Tibial nerve (tissue), 4 donors: Measurements from ENCODE around the gene PCK2. TPM values are rescaled to one million over a fixed set of nuclear protein-coding genes. Genes with fewer than 3 reads are reported as not detected.

Experiments used
- DNase-seq, 2 donors: peaks; one replicate each; pipeline ENCODE4 v3.0.0-alpha.2; 2019; ENCODE audit warnings: low spot score in 2 of 2
- H3K27ac ChIP-seq, 4 donors: fragments of 200-600 bp; sonication (generic) in 3 of 4; one replicate each; pipeline ENCODE4 v1.5.1; 2017 to 2019; ENCODE audit warnings: mild to moderate bottlenecking in 1 of 4
- H3K27me3 ChIP-seq, 2 donors: fragments of 200-600 bp; sonication (generic) in 1 of 2; one replicate each; pipeline versions ENCODE4 v1.5.1 to v1.6.0; 2017 to 2019
- H3K36me3 ChIP-seq, 3 donors: fragments of 200-600 bp; sonication (generic); one replicate each; pipeline ENCODE4 v1.5.1; 2018 to 2019
- H3K4me1 ChIP-seq, 4 donors: fragments of 200-600 bp; sonication (generic) in 3 of 4; one replicate each; pipeline ENCODE4 v1.5.1; 2017 to 2019
- H3K4me3 ChIP-seq, 4 donors: fragments of 200-600 bp; sonication (generic) in 3 of 4; one replicate each; pipeline ENCODE4 v1.5.1; 2017 to 2019; ENCODE audit warnings: mild to moderate bottlenecking in 1 of 4, moderate library complexity in 1 of 4
- H3K9me3 ChIP-seq, 4 donors: fragments of 200-600 bp; sonication (generic) in 3 of 4; one replicate each; pipeline ENCODE4 v1.5.1; 2017 to 2019
- CTCF ChIP-seq, 5 experiments: fragments of 200-600 bp in 3 of 5; fragments of 450-650 bp in 2 of 5; sonication (generic) in 3 of 5; IDR thresholded peaks; one replicate each; pipeline ENCODE4 v1.5.1; 2016 to 2019; ENCODE audit warnings: antibody characterized with exemption in 5 of 5, mild to moderate bottlenecking in 3 of 5, moderate library complexity in 2 of 5
- EP300 ChIP-seq, 2 donors: sonication (generic); formaldehyde crosslinking; IDR thresholded peaks; one replicate each; pipeline ENCODE4 v1.6.1; 2017; ENCODE audit warnings: antibody characterized with exemption in 2 of 2, mild to moderate bottlenecking in 1 of 2
- POLR2A ChIP-seq, 2 donors: fragments of 450-650 bp; IDR thresholded peaks; one replicate each; pipeline ENCODE4 v1.6.1; 2017; ENCODE audit warnings: antibody characterized with exemption in 2 of 2, mild to moderate bottlenecking in 2 of 2, moderate library complexity in 2 of 2
- WGBS, 2 donors: methylation state at CpG; one replicate each; pipeline ENCODE4 v1.1.5; 2018; 5-methylcytosine and 5-hydroxymethylcytosine counted together
- total RNA-seq, 4 donors: library from RNA; depleted of rRNA; stranded (reverse); fragments of >200 nt; gene quantifications; one replicate each; pipeline ENCODE4 v1.1.0, GENCODE V29; 2016

Gene PCK2
- total RNA-seq, 4 donors from 2014 or later = 28.9 to 49.2 (median 34.3) TPM

DNA sequence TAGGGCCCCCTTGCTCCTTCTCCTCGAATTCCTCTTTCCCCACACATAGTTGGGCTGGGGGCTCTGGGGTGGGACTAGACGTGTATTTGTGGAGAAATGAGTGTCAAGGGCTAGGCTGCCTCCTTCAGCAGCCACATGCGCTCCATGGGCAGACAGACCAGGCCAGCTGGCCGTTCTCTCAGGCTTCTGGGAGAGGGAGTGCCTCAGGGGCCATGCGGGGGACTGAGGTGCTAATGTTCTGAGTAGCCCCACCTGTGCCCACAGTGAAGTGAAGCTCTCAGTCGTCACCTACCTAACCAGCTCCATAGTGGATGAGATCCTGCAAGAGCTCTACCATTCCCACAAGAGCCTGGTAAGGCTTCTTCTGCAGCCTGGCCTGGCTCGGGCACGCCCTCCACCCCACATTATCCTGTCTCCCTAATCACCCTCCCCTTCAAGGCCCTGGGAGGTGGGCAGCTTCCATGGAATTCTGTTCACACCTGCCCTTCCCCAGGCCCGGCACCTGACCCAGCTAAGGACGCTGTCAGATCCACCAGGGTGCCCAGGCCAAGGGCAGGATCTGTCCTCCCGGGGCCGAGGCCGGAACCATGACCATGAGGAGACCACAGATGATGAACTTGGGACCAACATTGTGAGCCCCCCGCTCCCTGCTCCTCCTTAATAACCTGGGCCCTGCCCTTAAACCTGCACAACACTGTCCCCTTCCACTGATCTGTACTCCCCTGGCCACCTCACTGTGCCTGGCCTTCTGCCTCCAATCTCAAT lies 31.7 kb upstream of the PCK2 start:
- no peaks in the 10 kb centered on the region for H3K9me3 ChIP-seq
- no peak overlapping the region for H3K4me3 ChIP-seq
- peak overlapping the region in 1 of 4 donors; percentile 19 for H3K27ac ChIP-seq
- no peaks in the 10 kb centered on the region for H3K36me3 ChIP-seq
- 83 to 95% methylated on average over 9 to 14 of the region's 14 CpGs for WGBS, 2 donors
- TF ChIP-seq EP300 (IDR thresholded peaks at IDR 0.05) (no peak), POLR2A (IDR thresholded peaks at IDR 0.05) (no peak), CTCF (IDR thresholded peaks at IDR 0.05) (no peak)
- no peaks in the 10 kb centered on the region for H3K27me3 ChIP-seq
- no peak for DNase-seq
- peaks cover 0 to 3% (median 0%) of the 10 kb centered on the region in 4 donors for H3K4me1 ChIP-seq

GRCh38 chr14:24063263-24063836 lies 30.8 kb upstream of the PCK2 start:
- Histone ChIP-seq H3K27ac (no peak overlapping the region), H3K4me1 (no peaks in the 10 kb centered on the region), H3K4me3 (no peak overlapping the region), H3K36me3 (no peaks in the 10 kb centered on the region), H3K9me3 (no peaks in the 10 kb centered on the region), H3K27me3 (no peaks in the 10 kb centered on the region)
- TF ChIP-seq POLR2A (IDR thresholded peaks at IDR 0.05) (no peak), CTCF (IDR thresholded peaks at IDR 0.05) (no peak), EP300 (IDR thresholded peaks at IDR 0.05) (no peak)
- 83 to 91% methylated on average over 3 to 4 of the region's 4 CpGs for WGBS, 2 donors
- no peak for DNase-seq

- 72 to 85% methylated on average over 7 of the region's 7 CpGs for whole genome bisulfite sequencing, 2 donors
- DNase-seq = no peak
- Histone ChIP-seq H3K4me3 (no peak overlapping the region), H3K9me3 (no peaks in the 10 kb centered on the region), H3K27me3 (no peaks in the 10 kb centered on the region), H3K36me3 (no peaks in the 10 kb centered on the region), H3K4me1 (no peaks in the 10 kb centered on the region), H3K27ac (no peak overlapping the region)
- TF ChIP-seq POLR2A (IDR thresholded peaks at IDR 0.05) (no peak), EP300 (IDR thresholded peaks at IDR 0.05) (no peak), CTCF (IDR thresholded peaks at IDR 0.05) (no peak)
These were observed 29.9 kb upstream of the PCK2 start for GRCh38 chr14:24064091-24064795.

GRCh38 chr14:24064856-24065255 lies 29.3 kb upstream of the PCK2 start:
- Histone ChIP-seq H3K27ac (no peak overlapping the region), H3K4me1 (no peaks in the 10 kb centered on the region), H3K36me3 (no peaks in the 10 kb centered on the region), H3K27me3 (no peaks in the 10 kb centered on the region), H3K9me3 (no peaks in the 10 kb centered on the region), H3K4me3 (no peak overlapping the region)
- TF ChIP-seq CTCF (IDR thresholded peaks at IDR 0.05) (no peak), EP300 (IDR thresholded peaks at IDR 0.05) (no peak), POLR2A (IDR thresholded peaks at IDR 0.05) (no peak)
- WGBS, 2 donors = 88% methylated on average over 11 to 15 of the region's 15 CpGs
- no peak for DNase-seq

GRCh38 chr14:24065408-24065807 lies 28.7 kb upstream of the PCK2 start:
- no peak for DNase-seq
- Histone ChIP-seq H3K36me3 (no peaks in the 10 kb centered on the region), H3K27ac (no peak overlapping the region), H3K4me1 (no peaks in the 10 kb centered on the region), H3K9me3 (no peaks in the 10 kb centered on the region), H3K27me3 (no peaks in the 10 kb centered on the region), H3K4me3 (no peak overlapping the region)
- WGBS, 2 donors = 45 to 59% methylated on average over 8 of the region's 8 CpGs
- TF ChIP-seq POLR2A (IDR thresholded peaks at IDR 0.05) (no peak), EP300 (IDR thresholded peaks at IDR 0.05) (no peak), CTCF (IDR thresholded peaks at IDR 0.05) (no peak)
